ENCODE measurements around the gene CFAP97. TPM values are rescaled to one million over a fixed set of nuclear protein-coding genes. Genes with fewer than 3 reads are reported as not detected.

Gene CFAP97
- total RNA-seq, 2 donors from 2014 or later: 12.2 to 22.4 TPM

- no peaks in the 10 kb centered on the region for H3K4me1 ChIP-seq
Measured at GRCh38 chr4:185117300-185117934, 86.4 kb downstream of the CFAP97 start.

GRCh38 chr4:185115827-185116232 is 88.0 kb downstream of the CFAP97 start:
- H3K36me3 ChIP-seq: no peaks in the 10 kb centered on the region
- no peak overlapping the region for H3K9ac ChIP-seq (ENCODE audit: low read depth in 2 of 2, low read length in 2 of 2)
- no peak for TF ChIP-seq CTCF (IDR thresholded peaks at IDR 0.05)
- no peaks in the 10 kb centered on the region for H3K4me1 ChIP-seq
- peak; percentile 56 for DNase-seq
- no peaks in the 10 kb centered on the region for H3K9me3 ChIP-seq
- H3K4me3 ChIP-seq: no peak overlapping the region
- intact Hi-C loops (cut with DNase I): no loop called here
- H3K27me3 ChIP-seq: no peaks in the 10 kb centered on the region
- H3K27ac ChIP-seq: no peak overlapping the region

More at GRCh38 chr4:185117300-185117934, 86.4 kb downstream of the CFAP97 start:
- Histone ChIP-seq H3K27ac (no peak overlapping the region), H3K9me3 (no peaks in the 10 kb centered on the region), H3K36me3 (no peaks in the 10 kb centered on the region), H3K4me3 (no peak overlapping the region), H3K9ac (ENCODE audit: low read depth in 2 of 2, low read length in 2 of 2) (no peak overlapping the region), H3K27me3 (no peaks in the 10 kb centered on the region)
- no peak for DNase-seq
- intact Hi-C loops (cut with DNase I): no loop called here
- TF ChIP-seq CTCF (IDR thresholded peaks at IDR 0.05): no peak

- Histone ChIP-seq H3K4me1 (no peaks in the 10 kb centered on the region), H3K27ac (no peak overlapping the region), H3K4me3 (no peak overlapping the region), H3K9me3 (no peaks in the 10 kb centered on the region), H3K27me3 (no peaks in the 10 kb centered on the region), H3K9ac (ENCODE audit: low read depth in 2 of 2, low read length in 2 of 2) (no peak overlapping the region), H3K36me3 (no peaks in the 10 kb centered on the region)
- no peak for TF ChIP-seq CTCF (IDR thresholded peaks at IDR 0.05)
- no peak for DNase-seq
- intact Hi-C loops (cut with DNase I): no loop called here
Measured at GRCh38 chr4:185113340-185113739, 90.5 kb downstream of the CFAP97 start.

- no peak for DNase-seq
- Histone ChIP-seq H3K9me3 (no peaks in the 10 kb centered on the region), H3K27me3 (no peaks in the 10 kb centered on the region), H3K27ac (no peak overlapping the region), H3K9ac (ENCODE audit: low read depth in 2 of 2, low read length in 2 of 2) (no peak overlapping the region), H3K4me3 (no peak overlapping the region), H3K4me1 (no peaks in the 10 kb centered on the region), H3K36me3 (no peaks in the 10 kb centered on the region)
- no peak for TF ChIP-seq CTCF (IDR thresholded peaks at IDR 0.05)
- intact Hi-C loops (cut with DNase I): no loop called here
Measured at GRCh38 chr4:185112104-185112503, 91.7 kb downstream of the CFAP97 start.

GRCh38 chr4:185110375-185110823 is 93.4 kb downstream of the CFAP97 start:
- no peaks in the 10 kb centered on the region for H3K36me3 ChIP-seq
- H3K4me1 ChIP-seq: no peaks in the 10 kb centered on the region
- no peak overlapping the region for H3K4me3 ChIP-seq
- no peak for DNase-seq
- no peak overlapping the region for H3K27ac ChIP-seq
- no peaks in the 10 kb centered on the region for H3K9me3 ChIP-seq
- H3K27me3 ChIP-seq: no peaks in the 10 kb centered on the region
- no peak for TF ChIP-seq CTCF (IDR thresholded peaks at IDR 0.05)
- no peak overlapping the region for H3K9ac ChIP-seq (ENCODE audit: low read depth in 2 of 2, low read length in 2 of 2)
- intact Hi-C loops (cut with DNase I): no loop called here
